NCI-H345 treated with DMSO at 0.1 percent for 48 hours (cell line): Measurements from ENCODE around the gene MAL.

Experiments
- DNase-seq: peaks from one replicate; lab custom pipeline; 2025; ENCODE audit not compliant: unreplicated experiment; lab: John Stamatoyannopoulos, UW

Gene MAL

GRCh38 chr2:95047629-95048510 is 22.4 kb downstream of the MAL start:
- DNase-seq, result peak; percentile 26

- DNase-seq, result no peak
Measured at GRCh38 chr2:95048825-95049682, 23.5 kb downstream of the MAL start.

- DNase-seq, result no peak
Measured at GRCh38 chr2:95049683-95049955, 24.1 kb downstream of the MAL start.

- DNase-seq, result no peak
Measured at GRCh38 chr2:95049961-95050360, 24.5 kb downstream of the MAL start.

GRCh38 chr2:95050385-95051300 is 25.1 kb downstream of the MAL start:
- no peak for DNase-seq

- DNase-seq, result no peak
Measured at GRCh38 chr2:95051626-95052025, 26.1 kb downstream of the MAL start.

- no peak for DNase-seq
Measured at GRCh38 chr2:95052307-95052706, 26.8 kb downstream of the MAL start.

- DNase-seq, result no peak
Measured at GRCh38 chr2:95052804-95053479, 27.4 kb downstream of the MAL start.

- no peak for DNase-seq
Measured at GRCh38 chr2:95053543-95053942, 28.0 kb downstream of the MAL start.

- DNase-seq, result no peak
Measured at GRCh38 chr2:95054016-95054415, 28.5 kb downstream of the MAL start.

GRCh38 chr2:95055262-95055661 is 29.8 kb downstream of the MAL start:
- DNase-seq, result no peak

- DNase-seq, result no peak
Measured at GRCh38 chr2:95056044-95056443, 30.5 kb downstream of the MAL start.

GRCh38 chr2:95056461-95057459 is 31.3 kb downstream of the MAL start:
- DNase-seq, result no peak

- DNase-seq, result no peak
Measured at GRCh38 chr2:95057535-95058370, 32.2 kb downstream of the MAL start.

GRCh38 chr2:95058466-95058988 is 33.0 kb downstream of the MAL start:
- no peak for DNase-seq

- no peak for DNase-seq
Measured at GRCh38 chr2:95058989-95059641, 33.6 kb downstream of the MAL start.

- no peak for DNase-seq
Measured at GRCh38 chr2:95059656-95060370, 34.3 kb downstream of the MAL start.
